Karpas-422 (cell line): ENCODE data around the gene PLEKHA5. TPM values are rescaled to one million over a fixed set of nuclear protein-coding genes. Genes with fewer than 3 reads are reported as not detected.
"Not testable (repeated sequence)": the region's sequence is repeated elsewhere in the genome, so short reads cannot be mapped to it uniquely, and the experiment has no call there.

Experiments
- DNase-seq: peaks from one replicate; pipeline ENCODE4 v3.0.0-alpha.2; 2015
- H2AFZ ChIP-seq: fragments of 200-600 bp; sonication (generic); 2 replicates; pipeline ENCODE4 v1.6.1; 2014; ENCODE audit warnings: antibody characterized with exemption, low read length, mixed read lengths
- H3K27ac ChIP-seq: fragments of 200-600 bp; sonication (generic); 2 replicates; pipeline ENCODE4 v1.5.1; 2014; ENCODE audit warnings: mild to moderate bottlenecking, low read length, moderate library complexity
- H3K27me3 ChIP-seq: fragments of 200-600 bp; sonication (generic); 2 replicates; pipeline ENCODE4 v1.6.1; 2014; ENCODE audit warnings: low read length, mixed read lengths
- H3K36me3 ChIP-seq: fragments of 200-600 bp; sonication (generic); 2 replicates; pipeline ENCODE4 v1.6.1; 2014; ENCODE audit warnings: low read length, mixed read lengths; ENCODE audit not compliant: insufficient read depth
- H3K4me1 ChIP-seq: fragments of 200-600 bp; sonication (generic); 2 replicates; pipeline ENCODE4 v1.6.1; 2014; ENCODE audit warnings: mild to moderate bottlenecking, low read length, mixed read lengths
- H3K4me2 ChIP-seq: fragments of 200-600 bp; sonication (generic); 2 replicates; pipeline ENCODE4 v1.6.1; 2014; ENCODE audit warnings: low read length, low read depth, mild to moderate bottlenecking; ENCODE audit not compliant: poor library complexity, severe bottlenecking
- H3K4me3 ChIP-seq: fragments of 200-600 bp; sonication (generic); 2 replicates; pipeline ENCODE4 v1.5.1; 2014; ENCODE audit warnings: mild to moderate bottlenecking, antibody characterized with exemption, low read length, mixed read lengths
- H3K79me2 ChIP-seq: fragments of 200-600 bp; sonication (generic); 2 replicates; pipeline ENCODE4 v1.6.1; 2014; ENCODE audit warnings: mild to moderate bottlenecking, low read length, mixed read lengths
- H3K9ac ChIP-seq: fragments of 200-600 bp; sonication (generic); 2 replicates; pipeline ENCODE4 v1.6.0; 2014; ENCODE audit warnings: low read length
- H3K9me2 ChIP-seq: fragments of 200-600 bp; sonication (generic), shearing (Covaris generic); replicated peaks from 2 replicates; pipeline ENCODE4 v1.6.0; 2014; ENCODE audit warnings: mild to moderate bottlenecking, low read length, moderate library complexity; ENCODE audit not compliant: insufficient read depth
- H3K9me3 ChIP-seq: fragments of 300-700, 200-600 bp; sonication (generic); 2 replicates; pipeline ENCODE4 v1.6.1; 2014; ENCODE audit warnings: low read length, mixed read lengths
- H4K20me1 ChIP-seq: fragments of 200-600 bp; sonication (generic); 2 replicates; pipeline ENCODE4 v1.6.1; 2014; ENCODE audit warnings: mild to moderate bottlenecking, antibody characterized with exemption, low read length, low read depth; ENCODE audit not compliant: insufficient read depth
- total RNA-seq: library from RNA; depleted of rRNA; stranded (reverse); fragments of >200 nt; shearing (Covaris generic); gene quantifications from 2 replicates; pipeline ENCODE4 v1.2.3, GENCODE V29; 2014; ENCODE audit warnings: low replicate concordance

The PLEKHA5 gene
- total RNA-seq, 1 experiment from 2014 or later, result 189 TPM

DNA sequence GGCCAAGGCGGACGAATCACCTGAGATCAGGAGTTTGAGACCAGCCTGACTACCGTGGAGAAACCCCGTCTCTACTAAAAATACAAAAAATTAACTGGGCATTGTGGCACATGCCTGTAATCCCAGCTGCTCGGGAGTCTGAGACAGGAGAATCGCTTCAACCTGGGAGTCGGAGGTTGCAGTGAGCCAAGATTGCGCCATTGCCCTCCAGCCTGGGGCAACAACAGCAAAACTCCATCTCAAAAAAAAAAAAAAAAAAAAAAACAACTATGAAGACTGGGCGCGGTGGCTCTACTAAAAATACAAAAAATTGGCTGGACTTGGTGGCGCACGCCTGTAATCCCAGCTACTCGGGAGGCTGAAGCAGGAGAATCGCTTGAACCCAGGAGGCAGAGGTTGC, 176.1 kb downstream of the PLEKHA5 start:
- not testable (repeated sequence) for H3K79me2 ChIP-seq, H3K4me3 ChIP-seq, H4K20me1 ChIP-seq, H3K4me2 ChIP-seq, H3K27me3 ChIP-seq, H3K9ac ChIP-seq, H3K9me2 ChIP-seq, H3K9me3 ChIP-seq, H3K27ac ChIP-seq, DNase-seq, H2AFZ ChIP-seq
- Histone ChIP-seq H3K4me1 (peaks cover 25% of the 10 kb centered on the region), H3K36me3 (peaks cover 11% of the 10 kb centered on the region; the same call in 1 of the 2 replicates)

GRCh38 chr12:19306366-19306765, 176.8 kb downstream of the PLEKHA5 start:
- no peaks in the 10 kb centered on the region for H3K27me3 ChIP-seq
- peaks cover 8% of the 10 kb centered on the region; the same call in 1 of the 2 replicates for H3K36me3 ChIP-seq
- peaks cover 30% of the 10 kb centered on the region for H3K4me1 ChIP-seq
- H3K79me2 ChIP-seq, result no peaks in the 10 kb centered on the region
- H3K27ac ChIP-seq, result no peak overlapping the region
- H3K4me2 ChIP-seq, result no peak overlapping the region
- no peaks in the 10 kb centered on the region for H4K20me1 ChIP-seq
- H3K9ac ChIP-seq, result no peak overlapping the region
- no peak overlapping the region for H2AFZ ChIP-seq
- no peaks in the 10 kb centered on the region for H3K9me2 ChIP-seq
- DNase-seq, result no peak
- no peaks in the 10 kb centered on the region for H3K9me3 ChIP-seq
- no peak overlapping the region for H3K4me3 ChIP-seq

DNA sequence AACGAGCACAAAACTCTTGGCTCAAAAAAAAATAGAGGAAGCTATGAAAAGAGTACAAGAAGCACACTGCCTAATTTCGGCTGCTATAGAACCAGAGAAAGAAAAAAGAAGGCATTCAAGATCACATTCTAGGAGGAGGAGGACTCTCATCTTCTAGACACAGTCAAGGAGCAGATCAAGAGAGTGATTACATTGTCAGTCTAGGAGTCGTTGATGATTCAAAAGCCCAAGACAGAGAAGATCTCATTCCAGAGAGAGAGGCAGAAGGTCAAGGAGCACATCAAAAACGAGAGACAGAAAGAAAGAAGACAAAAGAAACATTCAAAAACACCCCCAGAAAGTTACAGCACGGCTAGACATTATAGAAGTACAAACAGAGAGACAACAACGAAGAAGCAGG, 177.9 kb downstream of the PLEKHA5 start:
- Histone ChIP-seq H3K9me3 (no peaks in the 10 kb centered on the region), H3K4me3 (no peak overlapping the region), H2AFZ (no peak overlapping the region), H3K4me1 (peaks cover 41% of the 10 kb centered on the region), H4K20me1 (no peaks in the 10 kb centered on the region), H3K27me3 (no peaks in the 10 kb centered on the region), H3K27ac (no peak overlapping the region), H3K79me2 (no peaks in the 10 kb centered on the region), H3K36me3 (peaks cover 3% of the 10 kb centered on the region; the same call in 1 of the 2 replicates), H3K9ac (no peak overlapping the region), H3K9me2 (no peaks in the 10 kb centered on the region), H3K4me2 (no peak overlapping the region)
- no peak for DNase-seq

GRCh38 chr12:19311165-19311564, 181.6 kb downstream of the PLEKHA5 start:
- Histone ChIP-seq H4K20me1 (no peaks in the 10 kb centered on the region), H3K27me3 (no peaks in the 10 kb centered on the region), H3K79me2 (no peaks in the 10 kb centered on the region; the same call in 1 of the 2 replicates), H3K9ac (no peak overlapping the region), H2AFZ (no peak overlapping the region), H3K36me3 (no peaks in the 10 kb centered on the region), H3K4me2 (no peak overlapping the region), H3K4me1 (peaks cover 54% of the 10 kb centered on the region), H3K9me2 (no peaks in the 10 kb centered on the region), H3K4me3 (no peak overlapping the region), H3K9me3 (no peaks in the 10 kb centered on the region), H3K27ac (peak overlapping the region; percentile 52)
- no peak for DNase-seq

GRCh38 chr12:19312637-19313036, 183.1 kb downstream of the PLEKHA5 start:
- Histone ChIP-seq H3K4me2 (no peak overlapping the region), H4K20me1 (no peaks in the 10 kb centered on the region), H3K27me3 (no peaks in the 10 kb centered on the region), H3K36me3 (no peaks in the 10 kb centered on the region), H3K4me3 (no peak overlapping the region), H3K9me3 (no peaks in the 10 kb centered on the region), H3K27ac (no peak overlapping the region), H3K4me1 (peaks cover 52% of the 10 kb centered on the region), H3K9ac (no peak overlapping the region), H3K9me2 (no peaks in the 10 kb centered on the region), H3K79me2 (no peaks in the 10 kb centered on the region; the same call in 1 of the 2 replicates), H2AFZ (no peak overlapping the region)
- DNase-seq, result no peak

GRCh38 chr12:19316425-19316824, 186.9 kb downstream of the PLEKHA5 start:
- no peak overlapping the region for H3K4me3 ChIP-seq
- peaks cover 2% of the 10 kb centered on the region; the same call in 1 of the 2 replicates for H3K79me2 ChIP-seq
- no peaks in the 10 kb centered on the region for H3K9me2 ChIP-seq
- no peaks in the 10 kb centered on the region for H4K20me1 ChIP-seq
- peaks cover 4% of the 10 kb centered on the region; the same call in 1 of the 2 replicates for H3K36me3 ChIP-seq
- no peak overlapping the region for H3K4me2 ChIP-seq
- no peak for DNase-seq
- H3K4me1 ChIP-seq, result peaks cover 24% of the 10 kb centered on the region
- H2AFZ ChIP-seq, result no peak overlapping the region
- 0 out of 2 replicates have a peak overlapping the region, but pooled peaks have one; percentile 15 for H3K27ac ChIP-seq
- H3K27me3 ChIP-seq, result no peaks in the 10 kb centered on the region
- no peak overlapping the region for H3K9ac ChIP-seq
- H3K9me3 ChIP-seq, result no peaks in the 10 kb centered on the region

DNA sequence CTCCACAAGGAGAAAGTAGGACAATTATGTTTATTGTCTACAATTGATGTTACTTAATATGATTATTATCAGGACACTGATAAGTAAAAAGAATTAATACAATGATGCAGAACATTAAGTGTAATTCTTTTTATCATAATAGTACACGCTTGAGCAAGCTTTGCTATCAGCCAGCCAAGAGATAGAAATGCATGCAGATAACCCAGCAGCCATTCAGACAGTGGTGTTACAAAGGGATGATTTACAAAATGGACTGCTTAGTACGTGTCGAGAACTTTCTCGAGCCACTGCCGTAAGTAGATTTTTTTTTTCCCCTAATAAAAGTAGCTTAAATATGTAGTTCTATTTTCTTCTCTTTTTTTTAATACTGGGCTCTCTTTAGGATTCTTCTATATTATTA, 192.8 kb downstream of the PLEKHA5 start:
- Histone ChIP-seq H3K27ac (no peak overlapping the region), H3K36me3 (peaks cover 27% of the 10 kb centered on the region), H3K4me3 (no peak overlapping the region), H3K79me2 (peaks cover 11% of the 10 kb centered on the region; the same call in 1 of the 2 replicates), H4K20me1 (no peaks in the 10 kb centered on the region), H3K27me3 (no peaks in the 10 kb centered on the region), H3K9me3 (no peaks in the 10 kb centered on the region), H3K9ac (no peak overlapping the region), H3K4me2 (no peak overlapping the region), H3K9me2 (no peaks in the 10 kb centered on the region), H2AFZ (no peak overlapping the region), H3K4me1 (no peaks in the 10 kb centered on the region)
- DNase-seq, result no peak

GRCh38 chr12:19323805-19324204, 194.3 kb downstream of the PLEKHA5 start:
- Histone ChIP-seq H3K4me1 (no peaks in the 10 kb centered on the region), H3K27ac (no peak overlapping the region)

More at GRCh38 chr12:19323805-19324204, 194.3 kb downstream of the PLEKHA5 start:
- no peak overlapping the region for H3K9ac ChIP-seq
- no peak overlapping the region for H3K4me3 ChIP-seq
- no peaks in the 10 kb centered on the region for H3K9me2 ChIP-seq
- no peak overlapping the region for H3K4me2 ChIP-seq
- no peaks in the 10 kb centered on the region for H3K9me3 ChIP-seq
- no peak overlapping the region for H2AFZ ChIP-seq
- no peak for DNase-seq
- H3K79me2 ChIP-seq, result peaks cover 11% of the 10 kb centered on the region; the same call in 1 of the 2 replicates
- no peaks in the 10 kb centered on the region for H4K20me1 ChIP-seq
- no peaks in the 10 kb centered on the region for H3K27me3 ChIP-seq
- peaks cover 27% of the 10 kb centered on the region for H3K36me3 ChIP-seq
